Measurements from ENCODE around the gene DDX59. TPM values are rescaled to one million over a fixed set of nuclear protein-coding genes. Genes with fewer than 3 reads are reported as not detected.

Gene DDX59
- total and polyA plus RNA-seq, 9 of the 15 experiments (the other 6 are each of a cell fraction or from before 2014, with no cell fraction given) = 8.3 to 30.4 (median 19.8) TPM

GRCh38 chr1:200659269-200659668 is 10.4 kb downstream of the DDX59 start (continued):
- TF ChIP-seq, protein P1, sequence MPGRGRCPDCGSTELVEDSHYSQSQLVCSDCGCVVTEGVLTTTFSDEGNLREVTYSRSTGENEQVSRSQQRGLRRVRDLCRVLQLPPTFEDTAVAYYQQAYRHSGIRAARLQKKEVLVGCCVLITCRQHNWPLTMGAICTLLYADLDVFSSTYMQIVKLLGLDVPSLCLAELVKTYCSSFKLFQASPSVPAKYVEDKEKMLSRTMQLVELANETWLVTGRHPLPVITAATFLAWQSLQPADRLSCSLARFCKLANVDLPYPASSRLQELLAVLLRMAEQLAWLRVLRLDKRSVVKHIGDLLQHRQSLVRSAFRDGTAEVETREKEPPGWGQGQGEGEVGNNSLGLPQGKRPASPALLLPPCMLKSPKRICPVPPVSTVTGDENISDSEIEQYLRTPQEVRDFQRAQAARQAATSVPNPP (IDR thresholded peaks at IDR 0.05; ENCODE audit: borderline replicate concordance, insufficient read depth, insufficient read length) = no peak
- TF ChIP-seq L3MBTL2 (IDR thresholded peaks at IDR 0.05) (no peak), BRCA1 (IDR thresholded peaks at IDR 0.05) (no peak), BRCA1 (CRISPR knock-in tag; IDR thresholded peaks at IDR 0.05) (no peak), NR1H2 (CRISPR knock-in tag; IDR thresholded peaks at IDR 0.05) (no peak), RBBP5 (IDR thresholded peaks at IDR 0.05; ENCODE audit: borderline replicate concordance, insufficient read depth, low read length, poor library complexity, severe bottlenecking) (no peak), FOXA3 (CRISPR knock-in tag; conservative IDR thresholded peaks at IDR 0.05 in 1 of 2, IDR thresholded peaks at IDR 0.05 in 1 of 2) (no peak), ZNF583 (CRISPR knock-in tag; IDR thresholded peaks at IDR 0.05) (no peak)

GRCh38 chr1:200658037-200658818 is 11.5 kb downstream of the DDX59 start:
- no peak for FAIRE-seq
- ATAC-seq = no peak
- intact Hi-C loops (cut with micrococcal nuclease) (no loop called here), in situ Hi-C loops (cut with MboI) (no loop called here)
- Histone ChIP-seq H4K20me1 (replicated peaks; ENCODE audit: control insufficient read depth, insufficient read depth, low read length) (no peaks in the 10 kb centered on the region), H2AFZ (ENCODE audit: low read depth, low read length) (no peak overlapping the region), H3K27me3 (ENCODE audit: control insufficient read depth in 2 of 2, insufficient read depth in 2 of 2, low read length in 2 of 2) (no peaks in the 10 kb centered on the region), H3K79me2 (ENCODE audit: control insufficient read depth, insufficient read depth, low read length) (no peaks in the 10 kb centered on the region), H3K36me3 (ENCODE audit: control insufficient read depth, insufficient read depth, low read length) (peaks cover 50% of the 10 kb centered on the region), H3K27ac (ENCODE audit: extremely low read depth, low read depth, low read length) (no peak overlapping the region), H3K9me1 (ENCODE audit: control insufficient read depth, insufficient read depth, low read length) (no peaks in the 10 kb centered on the region), H3K9ac (ENCODE audit: insufficient read depth in 1 of 2, low read depth in 2 of 2, low read length in 2 of 2) (peak overlapping the region in 1 of 2 experiments; percentile 33; a peak in 1 of 4 replicates), H3K9me3 (replicated peaks; ENCODE audit: control insufficient read depth, insufficient read depth, low read depth, low read length) (no peaks in the 10 kb centered on the region), H3K4me1 (replicated peaks in 1 of 2; ENCODE audit: control insufficient read depth in 2 of 2, insufficient read depth in 2 of 2, low read length in 2 of 2) (peaks cover 7 to 10% of the 10 kb centered on the region in 2 experiments; a peak in 4 of 5 replicates), H3K4me2 (ENCODE audit: insufficient read depth, low read length) (no peak overlapping the region), H3K4me3 (no peak overlapping the region)
- no TSS peak for BruUV-seq (replicated peaks)
- POLR2A ChIA-PET = interaction anchor here (0.6 to 4.3 kb wide), 3 partner anchors 9 to 296 kb away, joined by 3 to 28 read pairs (median 4); partner anchors contain the start of gene DDX59
- CTCF ChIA-PET (ENCODE audit: low intra/inter-chr PET ratio) = no interaction called here
- no peak for TF ChIP-seq ZBTB5 (IDR thresholded peaks at IDR 0.05)
- 88% methylated on average over 4 of the region's 4 CpGs for WGBS (ENCODE audit: insufficient coverage, low coverage, missing lambda C conversion rate)
- no peak for DNase-seq (ENCODE audit: extremely low read depth in 1 of 4, low spot score in 3 of 4)

Measured in K562 (cell line).